K562 (cell line): Measurements from ENCODE around the gene DAB2IP. TPM values are rescaled to one million over a fixed set of nuclear protein-coding genes. Genes with fewer than 3 reads are reported as not detected.

Experiments used
- ATAC-seq: fragments of 200-7000 bp; cut with Tn5 transposase; 3 replicates; pipeline ENCODE4 v1.9.1; 2020; ENCODE audit warnings: moderate library complexity
- BruUV-seq: library from RNA; stranded (reverse); fragments of 400-500 nt; replicated peaks from 2 replicates; lab custom pipeline; 2021; lab: Mats Ljungman, UMichigan
- CTCF ChIA-PET: fragments of 300-600 bp; formaldehyde crosslinking; extraction: SDS; loops from one replicate; lab custom pipeline; 2021; ENCODE audit warnings: low intra/inter-chr PET ratio; lab: Yijun Ruan, JAX
- POLR2A ChIA-PET: fragments of 300-600, 350-650 bp; sonication (Branson Sonifier 250); formaldehyde crosslinking; extraction: SDS; loops from one replicate; lab custom pipeline; 2021; ENCODE audit warnings: antibody characterized with exemption, inconsistent platforms; lab: Yijun Ruan, JAX
- DNase-seq, 4 experiments: peaks; one replicate each; pipeline versions ENCODE4 v3.0.0 to v3.0.0-alpha.2; 2011 to 2018; ENCODE audit warnings: low spot score in 3 of 4, mixed read lengths in 3 of 4; ENCODE audit errors: extremely low read depth in 1 of 4
- FAIRE-seq: peaks from 2 replicates; lab custom pipeline; 2011; peaks lifted over from hg19 to GRCh38; lab: Jason Lieb, UNC
- H2AFZ ChIP-seq: 2 replicates; pipeline ENCODE4 v1.6.0; 2011; ENCODE audit warnings: low read depth, low read length, control low read depth, inconsistent platforms
- H3K27ac ChIP-seq: fragments of 200-600 bp; 3 replicates; pipeline ENCODE4 v1.8.0; 2011; ENCODE audit warnings: low read depth, mild to moderate bottlenecking, control low read depth, inconsistent platforms, low read length, moderate library complexity, mixed read lengths; ENCODE audit errors: extremely low read depth
- H3K27me3 ChIP-seq, 2 experiments: fragments of 300-600 bp in 1 of 2; 2 replicates in 1 of 2; 3 replicates in 1 of 2; pipeline versions ENCODE4 v1.6.0 to v1.8.0; 2011; ENCODE audit warnings: inconsistent platforms in 2 of 2, low read length in 2 of 2, mild to moderate bottlenecking in 1 of 2, mixed read lengths in 1 of 2, moderate library complexity in 1 of 2; ENCODE audit not compliant: control insufficient read depth in 2 of 2, insufficient read depth in 2 of 2
- H3K36me3 ChIP-seq: fragments of 300-600 bp; 3 replicates; pipeline ENCODE4 v1.8.0; 2011; ENCODE audit warnings: mild to moderate bottlenecking, low read length, inconsistent platforms; ENCODE audit not compliant: control insufficient read depth, insufficient read depth
- H3K4me1 ChIP-seq, 2 experiments: fragments of 200-600 bp in 1 of 2; replicated peaks in 1 of 2; 2 replicates in 1 of 2; 3 replicates in 1 of 2; pipeline versions ENCODE4 v1.5.1 to v1.8.0; 2011; ENCODE audit warnings: inconsistent platforms in 2 of 2, low read length in 2 of 2, mild to moderate bottlenecking in 1 of 2, mixed read lengths in 1 of 2, moderate library complexity in 1 of 2; ENCODE audit not compliant: control insufficient read depth in 2 of 2, insufficient read depth in 2 of 2
- H3K4me2 ChIP-seq: 2 replicates; pipeline ENCODE4 v1.6.1; 2011; ENCODE audit warnings: low read length, control low read depth, inconsistent platforms, mixed read lengths; ENCODE audit not compliant: insufficient read depth
- H3K4me3 ChIP-seq: fragments of 200-600 bp; sonication (generic), shearing (Covaris generic); 2 replicates; pipeline ENCODE4 v1.5.1; 2016; ENCODE audit warnings: control low read depth, inconsistent platforms
- H3K79me2 ChIP-seq: fragments of 200-600 bp; 3 replicates; pipeline ENCODE4 v1.8.0; 2011; ENCODE audit warnings: low read length, inconsistent platforms; ENCODE audit not compliant: control insufficient read depth, insufficient read depth
- H3K9ac ChIP-seq, 2 experiments: 2 replicates each; pipeline versions ENCODE4 v1.6.0 to v1.6.1; 2011; ENCODE audit warnings: low read depth in 2 of 2, low read length in 2 of 2, control low read depth in 1 of 2, inconsistent platforms in 1 of 2, mild to moderate bottlenecking in 1 of 2, mixed read lengths in 1 of 2; ENCODE audit not compliant: insufficient read depth in 1 of 2
- H3K9me1 ChIP-seq: one replicate; pipeline ENCODE4 v1.6.0; 2011; ENCODE audit warnings: inconsistent platforms, mild to moderate bottlenecking, low read length, moderate library complexity; ENCODE audit not compliant: control insufficient read depth, insufficient read depth
- H3K9me3 ChIP-seq: replicated peaks from 2 replicates; pipeline ENCODE4 v1.5.1; 2011; ENCODE audit warnings: low read depth, low read length, inconsistent platforms; ENCODE audit not compliant: control insufficient read depth, insufficient read depth
- H4K20me1 ChIP-seq: replicated peaks from 2 replicates; pipeline ENCODE4 v1.6.1; 2011; ENCODE audit warnings: low read length, inconsistent platforms, mixed read lengths; ENCODE audit not compliant: control insufficient read depth, insufficient read depth
- ARHGAP35 ChIP-seq: fragments of 450-650 bp; IDR thresholded peaks from 2 replicates; pipeline ENCODE4 v1.6.1; 2018; ENCODE audit not compliant: partially characterized antibody
- EGR1 ChIP-seq: fragments of 450-650 bp; conservative IDR thresholded peaks from 2 replicates; pipeline ENCODE4 v1.6.1; 2017; ENCODE audit warnings: mild to moderate bottlenecking
- ELK3 ChIP-seq: fragments of 450-650 bp; formaldehyde crosslinking; IDR thresholded peaks from 2 replicates; pipeline ENCODE4 v1.4.0; 2020; ENCODE audit warnings: mild to moderate bottlenecking
- HMG20A ChIP-seq: fragments of 450-650 bp; formaldehyde crosslinking; conservative IDR thresholded peaks from 2 replicates; pipeline ENCODE4 v1.4.0; 2020; ENCODE audit warnings: mild to moderate bottlenecking, mixed read lengths
- SETDB1 ChIP-seq: IDR thresholded peaks from one replicate; pipeline ENCODE4 v1.6.1; 2012; ENCODE audit warnings: low read length, control low read depth, inconsistent platforms
- SP2 ChIP-seq: IDR thresholded peaks from 2 replicates; pipeline ENCODE4 v1.6.1; 2011; ENCODE audit warnings: mild to moderate bottlenecking, low read depth, low read length, moderate library complexity; ENCODE audit not compliant: poor library complexity, severe bottlenecking; ENCODE audit errors: extremely low read depth
- ZBTB40 ChIP-seq, 2 experiments: fragments of 450-650 bp in 1 of 2; sonication (generic) in 1 of 2; formaldehyde crosslinking in 1 of 2; IDR thresholded peaks; 2 replicates each; pipeline versions ENCODE4 v1.7.1 to v1.9.0; 2016 to 2022; ENCODE audit warnings: inconsistent platforms in 1 of 2, mild to moderate bottlenecking in 1 of 2, missing genetic modification reagents in 1 of 2
- ZNF282 ChIP-seq: sonication (generic); formaldehyde crosslinking; IDR thresholded peaks from 2 replicates; pipeline ENCODE4 v1.8.1; 2023; ENCODE audit warnings: missing genetic modification reagents
- ZNF644 ChIP-seq: fragments of 200-800 bp; sonication (Bioruptor generic); IDR thresholded peaks from 2 replicates; pipeline ENCODE4 v1.6.1; 2016; ENCODE audit warnings: low read depth, missing genetic modification characterization, missing compliant biosample characterization
- ZNF707 ChIP-seq: fragments of 250-450 bp; sonication (Bioruptor Pico); conservative IDR thresholded peaks from 2 replicates; pipeline ENCODE4 v1.8.0; 2022; ENCODE audit warnings: inconsistent platforms, mild to moderate bottlenecking, moderate library complexity
- WGBS: fragments of 100-300 bp; shearing (Covaris generic); methylation state at CpG from one replicate; pipeline ENCODE4 v1.1.6; 2016; ENCODE audit warnings: low coverage, mixed read lengths; ENCODE audit not compliant: insufficient coverage; ENCODE audit errors: missing lambda C conversion rate; 5-methylcytosine and 5-hydroxymethylcytosine counted together
- in situ Hi-C: fragments of 300-500 bp; cut with MboI; formaldehyde crosslinking; loops from 4 replicates; pipeline ENCODE4 v1.15.0; 2018; ENCODE audit warnings: inconsistent platforms, mixed read lengths
- intact Hi-C: fragments of 100-400 bp; cut with micrococcal nuclease; formaldehyde crosslinking; loops from 2 replicates; pipeline ENCODE4 v1.14.2; 2022
- polyA plus RNA-seq, 8 experiments: library from polyadenylated mRNA; depleted of rRNA in 4 of 8; stranded (reverse) in 5 of 8; unstranded in 3 of 8; fragments of >200 nt; fragmentation: Nextera tagmentation in 2 of 8; fragmentation: Illumina TruSeq in 1 of 8; extraction: Ambion mirVana in 2 of 8; extraction: Trizol in 1 of 8; gene quantifications; 2 replicates each; pipeline versions ENCODE4 v1.2.1 to v1.2.3, GENCODE V29; 2011 to 2014; ENCODE audit warnings: inconsistent platforms in 1 of 8, missing spikeins in 1 of 8
- total RNA-seq, 7 experiments: library from RNA; depleted of rRNA in 6 of 7; stranded (reverse); fragments of >200 nt in 6 of 7; fragmentation: Illumina TruSeq in 2 of 7; extraction: Trizol in 2 of 7; gene quantifications; 2 replicates each; pipeline versions ENCODE4 v1.2.1 to v1.2.3, GENCODE V29; 2011 to 2021; ENCODE audit warnings: low replicate concordance in 1 of 7

The DAB2IP gene
- total and polyA plus RNA-seq, 9 of the 15 experiments (the other 6 are each of a cell fraction or from before 2014, with no cell fraction given), result 0.04 to 0.31 (median 0.08) TPM; not detected in 5

GRCh38 chr9:121718501-121718900, 67.1 kb downstream of the DAB2IP start (continued):
- TF ChIP-seq ZNF644 (tag) (no peak), HMG20A (no peak), ELK3 (CRISPR knock-in tag) (no peak), ZNF707 (CRISPR knock-in tag) (no peak), SP2 (no peak)

- CTCF ChIA-PET, result no interaction called here
- 4% methylated on average over 7 of the region's 7 CpGs for WGBS
- TF ChIP-seq ZNF282 (CRISPR knock-in tag) (no peak), ZBTB40 (IDR thresholded peaks at IDR 0.05) (no peak), ZBTB40 (CRISPR knock-in tag; IDR thresholded peaks at IDR 0.05) (no peak), SETDB1 (no peak), ARHGAP35 (no peak), EGR1 (no peak)
Observed at GRCh38 chr9:121720311-121721057, 69.0 kb downstream of the DAB2IP start.

More at GRCh38 chr9:121720311-121721057, 69.0 kb downstream of the DAB2IP start:
- H3K27me3 ChIP-seq, result peaks cover 8 to 61% of the 10 kb centered on the region in 2 experiments; a peak in 4 of 5 replicates
- in situ Hi-C loops, result no loop called here
- H3K4me3 ChIP-seq, result no peak overlapping the region
- H3K9me3 ChIP-seq, result no peaks in the 10 kb centered on the region
- H3K9me1 ChIP-seq, result no peaks in the 10 kb centered on the region
- POLR2A ChIA-PET, result no interaction called here
- H3K27ac ChIP-seq, result no peak overlapping the region
- intact Hi-C loops, result no loop called here
- no peaks in the 10 kb centered on the region for H3K36me3 ChIP-seq
- H3K4me1 ChIP-seq, result no peaks in the 10 kb centered on the region
- ATAC-seq (no peak), FAIRE-seq (no peak), DNase-seq (no peak)
- no peaks in the 10 kb centered on the region for H3K79me2 ChIP-seq
- no peak overlapping the region; a peak in 1 of 4 replicates for H3K9ac ChIP-seq
- H3K4me2 ChIP-seq, result no peak overlapping the region
- H2AFZ ChIP-seq, result no peak overlapping the region
- BruUV-seq, result no TSS peak
- peaks cover 20% of the 10 kb centered on the region; the same call in 1 of the 2 replicates for H4K20me1 ChIP-seq
